Measurements from ENCODE around the gene VPS4A. TPM values are rescaled to one million over a fixed set of nuclear protein-coding genes. Genes with fewer than 3 reads are reported as not detected.

VPS4A gene
- total and polyA plus RNA-seq, 10 of the 15 experiments (the other 5 are each of a cell fraction or from before 2014, with no cell fraction given), result 5.2 to 36.3 (median 21.4) TPM

DNA sequence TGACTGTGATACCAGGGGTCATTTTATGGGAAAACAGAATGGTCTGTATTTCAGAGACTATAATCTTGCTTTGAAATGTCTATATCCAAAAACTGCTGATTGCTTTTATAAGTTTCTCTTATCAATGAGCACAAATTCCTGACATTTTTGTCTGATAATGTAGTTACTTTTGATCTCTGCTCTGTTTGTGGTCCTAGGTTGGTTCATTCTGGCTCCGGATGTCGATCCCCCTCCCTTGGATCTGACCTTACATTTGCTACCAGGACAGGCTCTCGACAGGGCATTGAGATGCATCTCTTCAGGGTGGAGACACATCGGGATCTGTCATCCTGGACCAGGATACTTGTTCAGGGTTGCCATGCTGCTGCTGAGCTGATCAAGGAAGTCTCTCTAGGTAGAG, 27.3 kb upstream of the VPS4A start:
- POLR2A ChIA-PET, result no interaction called here
- TF ChIP-seq EED (IDR thresholded peaks at IDR 0.05; ENCODE audit: low read depth) (no peak), IKZF1 (conservative IDR thresholded peaks at IDR 0.05) (no peak), NFXL1 (IDR thresholded peaks at IDR 0.05; ENCODE audit: borderline replicate concordance) (no peak), NFIC (IDR thresholded peaks at IDR 0.05; ENCODE audit: low read depth, low read length) (no peak), RELA (IDR thresholded peaks at IDR 0.05; ENCODE audit: borderline replicate concordance, partially characterized antibody) (no peak), ZBED1 (IDR thresholded peaks at IDR 0.05; ENCODE audit: borderline replicate concordance) (no peak), TCF12 (IDR thresholded peaks at IDR 0.05; ENCODE audit: low read depth, low read length) (no peak), TCF3 (IDR thresholded peaks at IDR 0.05; ENCODE audit: borderline replicate concordance, insufficient read depth, low read depth, low read length) (no peak), KLF5 (IDR thresholded peaks at IDR 0.05; ENCODE audit: partially characterized antibody) (no peak), NR2C2 (IDR thresholded peaks at IDR 0.05; ENCODE audit: borderline replicate concordance, control insufficient read depth, insufficient read length, low read depth) (no peak), NR2C1 (IDR thresholded peaks at IDR 0.05) (no peak), ESRRA (IDR thresholded peaks at IDR 0.05; ENCODE audit: low read length) (no peak)
- TF ChIP-seq, protein P1, sequence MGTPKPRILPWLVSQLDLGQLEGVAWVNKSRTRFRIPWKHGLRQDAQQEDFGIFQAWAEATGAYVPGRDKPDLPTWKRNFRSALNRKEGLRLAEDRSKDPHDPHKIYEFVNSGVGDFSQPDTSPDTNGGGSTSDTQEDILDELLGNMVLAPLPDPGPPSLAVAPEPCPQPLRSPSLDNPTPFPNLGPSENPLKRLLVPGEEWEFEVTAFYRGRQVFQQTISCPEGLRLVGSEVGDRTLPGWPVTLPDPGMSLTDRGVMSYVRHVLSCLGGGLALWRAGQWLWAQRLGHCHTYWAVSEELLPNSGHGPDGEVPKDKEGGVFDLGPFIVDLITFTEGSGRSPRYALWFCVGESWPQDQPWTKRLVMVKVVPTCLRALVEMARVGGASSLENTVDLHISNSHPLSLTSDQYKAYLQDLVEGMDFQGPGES (IDR thresholded peaks at IDR 0.05), result no peak
- TF ChIP-seq, protein P2, sequence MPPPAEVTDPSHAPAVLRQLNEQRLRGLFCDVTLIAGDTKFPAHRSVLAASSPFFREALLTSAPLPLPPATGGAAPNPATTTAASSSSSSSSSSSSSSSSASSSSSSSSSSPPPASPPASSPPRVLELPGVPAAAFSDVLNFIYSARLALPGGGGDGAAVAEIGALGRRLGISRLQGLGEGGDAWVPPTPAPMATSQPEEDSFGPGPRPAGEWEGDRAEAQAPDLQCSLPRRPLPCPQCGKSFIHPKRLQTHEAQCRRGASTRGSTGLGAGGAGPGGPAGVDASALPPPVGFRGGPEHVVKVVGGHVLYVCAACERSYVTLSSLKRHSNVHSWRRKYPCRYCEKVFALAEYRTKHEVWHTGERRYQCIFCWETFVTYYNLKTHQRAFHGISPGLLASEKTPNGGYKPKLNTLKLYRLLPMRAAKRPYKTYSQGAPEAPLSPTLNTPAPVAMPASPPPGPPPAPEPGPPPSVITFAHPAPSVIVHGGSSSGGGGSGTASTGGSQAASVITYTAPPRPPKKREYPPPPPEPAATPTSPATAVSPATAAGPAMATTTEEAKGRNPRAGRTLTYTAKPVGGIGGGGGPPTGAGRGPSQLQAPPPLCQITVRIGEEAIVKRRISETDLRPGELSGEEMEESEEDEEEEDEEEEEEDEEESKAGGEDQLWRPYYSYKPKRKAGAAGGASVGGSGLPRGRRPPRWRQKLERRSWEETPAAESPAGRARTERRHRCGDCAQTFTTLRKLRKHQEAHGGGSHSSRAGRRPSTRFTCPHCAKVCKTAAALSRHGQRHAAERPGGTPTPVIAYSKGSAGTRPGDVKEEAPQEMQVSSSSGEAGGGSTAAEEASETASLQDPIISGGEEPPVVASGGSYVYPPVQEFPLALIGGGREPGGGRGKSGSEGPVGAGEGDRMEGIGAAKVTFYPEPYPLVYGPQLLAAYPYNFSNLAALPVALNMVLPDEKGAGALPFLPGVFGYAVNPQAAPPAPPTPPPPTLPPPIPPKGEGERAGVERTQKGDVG (CRISPR knock-in tag; IDR thresholded peaks at IDR 0.05), result no peak
- TF ChIP-seq, protein P3, sequence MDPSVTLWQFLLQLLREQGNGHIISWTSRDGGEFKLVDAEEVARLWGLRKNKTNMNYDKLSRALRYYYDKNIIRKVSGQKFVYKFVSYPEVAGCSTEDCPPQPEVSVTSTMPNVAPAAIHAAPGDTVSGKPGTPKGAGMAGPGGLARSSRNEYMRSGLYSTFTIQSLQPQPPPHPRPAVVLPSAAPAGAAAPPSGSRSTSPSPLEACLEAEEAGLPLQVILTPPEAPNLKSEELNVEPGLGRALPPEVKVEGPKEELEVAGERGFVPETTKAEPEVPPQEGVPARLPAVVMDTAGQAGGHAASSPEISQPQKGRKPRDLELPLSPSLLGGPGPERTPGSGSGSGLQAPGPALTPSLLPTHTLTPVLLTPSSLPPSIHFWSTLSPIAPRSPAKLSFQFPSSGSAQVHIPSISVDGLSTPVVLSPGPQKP (IDR thresholded peaks at IDR 0.05; ENCODE audit: low read depth, low read length), result no peak
- TF ChIP-seq, protein P4, sequence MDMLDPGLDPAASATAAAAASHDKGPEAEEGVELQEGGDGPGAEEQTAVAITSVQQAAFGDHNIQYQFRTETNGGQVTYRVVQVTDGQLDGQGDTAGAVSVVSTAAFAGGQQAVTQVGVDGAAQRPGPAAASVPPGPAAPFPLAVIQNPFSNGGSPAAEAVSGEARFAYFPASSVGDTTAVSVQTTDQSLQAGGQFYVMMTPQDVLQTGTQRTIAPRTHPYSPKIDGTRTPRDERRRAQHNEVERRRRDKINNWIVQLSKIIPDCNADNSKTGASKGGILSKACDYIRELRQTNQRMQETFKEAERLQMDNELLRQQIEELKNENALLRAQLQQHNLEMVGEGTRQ (IDR thresholded peaks at IDR 0.05; ENCODE audit: borderline replicate concordance, low read depth, low read length), result no peak
- TF ChIP-seq, protein P5, sequence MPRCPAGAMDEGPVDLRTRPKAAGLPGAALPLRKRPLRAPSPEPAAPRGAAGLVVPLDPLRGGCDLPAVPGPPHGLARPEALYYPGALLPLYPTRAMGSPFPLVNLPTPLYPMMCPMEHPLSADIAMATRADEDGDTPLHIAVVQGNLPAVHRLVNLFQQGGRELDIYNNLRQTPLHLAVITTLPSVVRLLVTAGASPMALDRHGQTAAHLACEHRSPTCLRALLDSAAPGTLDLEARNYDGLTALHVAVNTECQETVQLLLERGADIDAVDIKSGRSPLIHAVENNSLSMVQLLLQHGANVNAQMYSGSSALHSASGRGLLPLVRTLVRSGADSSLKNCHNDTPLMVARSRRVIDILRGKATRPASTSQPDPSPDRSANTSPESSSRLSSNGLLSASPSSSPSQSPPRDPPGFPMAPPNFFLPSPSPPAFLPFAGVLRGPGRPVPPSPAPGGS (IDR thresholded peaks at IDR 0.05; ENCODE audit: borderline replicate concordance, insufficient read depth, low read depth, low read length, poor library complexity, severe bottlenecking), result no peak

More for the DNA sequence above, 27.3 kb upstream of the VPS4A start:
- 100% methylated on average over 4 of the region's 4 CpGs for WGBS (ENCODE audit: insufficient coverage, insufficient replicate concordance, low lambda C conversion rate, missing lambda C conversion rate)
- H3K9ac ChIP-seq (ENCODE audit: control insufficient read depth, insufficient read depth, low read length), result no peak overlapping the region
- ChIA-PET CTCF (interaction anchor here (0.7 to 8.6 kb wide), 6 partner anchors 11 to 295 kb away, joined by 3 to 193 read pairs (median 4); no protein-coding TSS in a partner anchor), SMC1A (ENCODE audit: uncharacterized antibody, unreplicated experiment) (interaction anchor here (1.7 to 8.2 kb wide), 2 partner anchors 10 to 132 kb away, joined by 5 to 117 read pairs; no protein-coding TSS in a partner anchor), RAD21 (ENCODE audit: unreplicated experiment) (interaction anchor here (6.7 kb wide), 1 partner anchor 132 kb away, joined by 69 read pairs; no protein-coding TSS in a partner anchor)
- DNase-seq (ENCODE audit: low read depth, low spot score), result no peak
- H2AFZ ChIP-seq (ENCODE audit: control insufficient read depth, low read depth, low read length), result no peak overlapping the region
- no peaks in the 10 kb centered on the region for H4K20me1 ChIP-seq (ENCODE audit: control insufficient read depth, insufficient read depth)
- no peaks in the 10 kb centered on the region for H3K79me2 ChIP-seq (ENCODE audit: control insufficient read depth, insufficient read depth, low read length)
- H3K9me3 ChIP-seq (replicated peaks; ENCODE audit: control insufficient read depth, insufficient read depth, low read length), result no peaks in the 10 kb centered on the region
- no peak for ATAC-seq
- BruUV-seq (replicated peaks), result no TSS peak
- H3K27ac ChIP-seq (ENCODE audit: control insufficient read depth, insufficient read depth), result no peak overlapping the region
- H3K4me2 ChIP-seq (ENCODE audit: control insufficient read depth, insufficient read depth), result no peak overlapping the region
- no peaks in the 10 kb centered on the region; a peak in 1 of 4 replicates for H3K36me3 ChIP-seq (ENCODE audit: control insufficient read depth in 2 of 2, insufficient read depth in 2 of 2, low read length in 1 of 2)
- no peak for FAIRE-seq
- H3K4me3 ChIP-seq, result no peak overlapping the region
- H3K27me3 ChIP-seq (replicated peaks in 1 of 2; ENCODE audit: control insufficient read depth in 2 of 2, insufficient read depth in 2 of 2, low read length in 1 of 2), result no peaks in the 10 kb centered on the region
- intact Hi-C loops (cut with micrococcal nuclease; ENCODE audit: unreplicated experiment) (loop anchor here (10.0 kb wide), 1 partner anchor 379 kb away; no protein-coding TSS in a partner anchor), in situ Hi-C loops (cut with MboI) (loop anchor here (10.0 kb wide), 1 partner anchor 759 kb away; no protein-coding TSS in a partner anchor)
- H3K4me1 ChIP-seq (ENCODE audit: control insufficient read depth, insufficient read depth, low read length), result no peaks in the 10 kb centered on the region

All from GM12878 (cell line).